ENCODE data around the gene DACT3.

DACT3 gene

GRCh38 chr19:46610851-46611770 is 49.9 kb downstream of the DACT3 start:
- DNase-seq = peak; percentile 59

GRCh38 chr19:46610413-46610775 is 50.6 kb downstream of the DACT3 start:
- DNase-seq = no peak

- no peak for DNase-seq
Observed at GRCh38 chr19:46609511-46610412, 51.2 kb downstream of the DACT3 start.

GRCh38 chr19:46608581-46609345 is 52.2 kb downstream of the DACT3 start:
- DNase-seq = no peak

GRCh38 chr19:46608178-46608577 is 52.8 kb downstream of the DACT3 start:
- no peak for DNase-seq

- DNase-seq = no peak
Observed at GRCh38 chr19:46607448-46607841, 53.5 kb downstream of the DACT3 start.

DNA sequence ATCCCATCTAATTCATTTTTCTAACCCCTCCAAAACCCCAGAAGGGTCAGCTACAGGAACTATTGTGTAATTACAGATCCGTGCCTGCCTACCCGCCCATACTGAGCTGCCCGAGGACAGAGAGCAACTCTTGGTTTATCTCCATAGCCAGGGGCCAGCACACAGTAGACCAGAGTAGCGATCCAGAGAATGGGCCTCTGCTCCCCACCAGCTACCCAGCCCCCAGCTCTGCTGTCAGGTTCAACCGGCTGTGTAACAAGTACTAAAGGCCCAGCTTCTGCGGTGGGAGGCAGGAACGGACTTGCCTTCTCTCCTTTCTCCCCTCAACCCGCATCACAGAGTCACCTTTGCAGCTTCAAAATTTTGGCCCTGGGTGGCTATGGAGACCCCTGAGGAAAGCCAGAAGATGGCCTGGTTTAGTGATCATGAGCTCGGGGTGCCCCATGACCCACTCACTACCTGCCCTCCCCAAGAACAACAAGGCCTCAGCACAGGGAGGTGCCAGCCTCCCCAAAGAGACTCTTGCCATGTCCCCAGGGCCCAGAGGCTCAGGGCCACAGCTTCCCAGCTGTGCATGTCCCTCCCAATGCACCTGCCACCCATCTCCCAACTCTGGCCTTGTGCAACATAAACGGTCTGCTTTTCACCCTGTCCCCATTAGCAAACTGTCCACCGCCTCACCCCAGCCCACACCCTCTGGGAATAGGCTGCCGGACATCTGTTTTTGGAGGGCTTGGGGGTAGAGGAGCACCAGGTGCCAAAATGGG is 54.1 kb downstream of the DACT3 start:
- no peak for DNase-seq

DNA sequence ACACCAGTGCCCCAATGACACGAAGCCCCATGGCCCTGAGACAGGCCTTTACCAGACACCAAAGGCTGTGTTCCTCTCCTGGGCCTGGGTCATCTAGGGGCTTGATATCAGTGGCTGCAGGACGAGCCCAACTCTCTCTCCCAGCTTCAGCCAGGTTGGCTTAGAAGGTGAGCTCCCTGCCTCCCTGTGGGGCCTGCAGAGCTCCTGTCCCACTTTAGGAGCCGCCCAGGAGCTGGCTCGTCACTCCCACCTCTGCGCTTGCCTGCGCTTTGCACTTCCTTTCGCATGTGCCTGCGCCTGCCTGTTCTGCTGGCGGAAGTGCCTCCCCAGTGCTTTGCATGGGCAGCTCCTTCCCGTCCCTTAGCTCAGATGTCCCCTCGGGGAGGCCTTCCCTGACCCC is 55.0 kb downstream of the DACT3 start:
- DNase-seq = no peak

DNA sequence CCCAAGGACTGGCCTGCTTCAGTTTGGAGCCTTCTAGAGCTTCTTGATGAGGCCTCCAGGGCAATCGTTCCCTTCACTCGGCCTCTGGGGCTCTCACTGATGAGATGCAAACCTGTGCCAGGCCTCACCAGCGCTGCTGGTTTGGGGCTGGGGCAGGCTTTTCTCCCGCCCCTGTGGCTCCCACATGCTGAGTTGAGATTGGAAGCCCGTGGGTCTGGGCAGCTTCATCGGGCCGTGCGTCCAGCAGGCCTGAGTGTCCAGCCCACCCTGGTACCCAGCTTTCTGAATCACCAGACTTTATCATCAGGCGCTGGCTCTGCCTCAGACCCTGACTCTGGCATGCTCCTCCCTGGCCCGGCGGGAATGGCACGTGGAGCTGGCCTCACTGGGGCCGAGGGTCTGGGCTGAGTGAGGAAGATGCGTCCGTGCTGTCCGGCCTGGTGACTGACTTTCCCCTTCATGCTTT is 55.6 kb downstream of the DACT3 start:
- DNase-seq = no peak

- no peak for DNase-seq
Observed at GRCh38 chr19:46604781-46605355, 56.1 kb downstream of the DACT3 start.

- DNase-seq = no peak
Observed at GRCh38 chr19:46603752-46604231, 57.2 kb downstream of the DACT3 start.

- no peak for DNase-seq
Observed at GRCh38 chr19:46603195-46603637, 57.8 kb downstream of the DACT3 start.

GRCh38 chr19:46602392-46603194 is 58.4 kb downstream of the DACT3 start:
- no peak for DNase-seq

GRCh38 chr19:46601318-46602224 is 59.4 kb downstream of the DACT3 start, which contains the start of gene CALM3:
TSS of gene CALM3 (plus strand) at chr19:46601330. CDS start at chr19:46601435, 105 bp downstream.
- DNase-seq = no peak

- DNase-seq = peak; percentile 99
Observed at GRCh38 chr19:46600384-46601317, 60.3 kb downstream of the DACT3 start.

DNA sequence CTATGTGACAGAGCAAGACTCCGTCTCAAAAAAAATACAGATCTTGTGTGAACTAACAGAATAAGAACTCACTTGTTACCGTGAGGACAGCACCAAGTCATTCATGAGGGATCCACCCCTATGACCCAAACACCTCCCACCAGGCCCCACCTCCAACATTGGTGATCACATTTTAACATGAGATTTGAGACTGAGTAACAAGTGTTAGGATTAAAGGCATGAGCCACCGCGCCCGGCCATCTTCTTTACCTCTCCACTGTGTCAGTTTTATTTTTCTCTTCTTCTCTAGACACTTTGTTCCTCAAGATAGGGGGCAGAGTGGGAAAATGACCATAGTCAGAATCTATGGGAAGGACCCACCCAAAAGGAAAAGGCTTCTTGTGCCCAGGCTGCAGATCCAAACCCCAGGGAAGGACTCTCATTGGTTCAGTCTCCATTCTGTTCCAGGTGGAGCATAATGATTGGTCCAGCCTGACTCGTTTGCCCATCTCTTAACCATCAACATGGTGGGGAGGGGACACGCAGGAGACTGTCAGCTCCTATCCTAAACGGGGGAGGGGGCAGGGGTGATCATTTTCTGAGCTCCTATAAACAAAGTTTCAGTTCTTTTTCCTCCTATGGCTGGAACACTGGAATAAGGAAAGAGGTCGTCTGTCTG is 61.1 kb downstream of the DACT3 start:
- DNase-seq = no peak

- DNase-seq = no peak
Observed at GRCh38 chr19:46598372-46598917, 62.5 kb downstream of the DACT3 start.

Data from fibroblast of skin of scalp (primary cell).